Suprapubic skin (tissue), 4 donors: ENCODE measurements around the gene FLNB. TPM values are rescaled to one million over a fixed set of nuclear protein-coding genes. Genes with fewer than 3 reads are reported as not detected.
A peak's percentile ranks its signal among the peaks of the same experiment; 100 is the strongest.

ENCODE experiments used
- DNase-seq, 2 donors: peaks; one replicate each; pipeline ENCODE4 v3.0.0-alpha.2; 2019; ENCODE audit warnings: low spot score in 2 of 2
- H3K27ac ChIP-seq: fragments of 200-600 bp; sonication (generic); one replicate; pipeline ENCODE4 v1.5.1; 2019
- H3K27me3 ChIP-seq: fragments of 200-600 bp; sonication (generic); one replicate; pipeline ENCODE4 v1.5.1; 2019
- H3K36me3 ChIP-seq: fragments of 200-600 bp; sonication (generic); one replicate; pipeline ENCODE4 v1.5.1; 2019
- H3K4me1 ChIP-seq: fragments of 200-600 bp; sonication (generic); one replicate; pipeline ENCODE4 v1.5.1; 2019
- H3K4me3 ChIP-seq: fragments of 200-600 bp; sonication (generic); one replicate; pipeline ENCODE4 v1.5.1; 2019; ENCODE audit warnings: mild to moderate bottlenecking
- H3K9me3 ChIP-seq: fragments of 200-600 bp; sonication (generic); one replicate; pipeline ENCODE4 v1.5.1; 2019
- EP300 ChIP-seq: sonication (generic); formaldehyde crosslinking; IDR thresholded peaks from one replicate; pipeline ENCODE4 v1.6.1; 2017; ENCODE audit warnings: antibody characterized with exemption
- POLR2A ChIP-seq, 2 donors: fragments of 450-650 bp; IDR thresholded peaks; one replicate each; pipeline ENCODE4 v1.6.1; 2017; ENCODE audit warnings: antibody characterized with exemption in 2 of 2, mild to moderate bottlenecking in 2 of 2, moderate library complexity in 2 of 2
- POLR2AphosphoS5 ChIP-seq, 3 donors: sonication (generic); formaldehyde crosslinking; IDR thresholded peaks; one replicate each; pipeline ENCODE4 v1.6.1; 2017; ENCODE audit warnings: antibody characterized with exemption in 3 of 3
- WGBS: methylation state at CpG from one replicate; pipeline ENCODE4 v1.1.5; 2018; 5-methylcytosine and 5-hydroxymethylcytosine counted together
- total RNA-seq, 4 donors: library from RNA; depleted of rRNA; stranded (reverse); fragments of >200 nt; gene quantifications; one replicate each; pipeline ENCODE4 v1.1.0, GENCODE V29; 2016
- TF ChIP-seq, protein P1 (sequence below), 2 donors: fragments of 200-600 bp in 1 of 2; fragments of 450-650 bp in 1 of 2; sonication (generic) in 1 of 2; IDR thresholded peaks; one replicate each; pipeline ENCODE4 v1.5.1; 2016 to 2019; ENCODE audit warnings: antibody characterized with exemption in 2 of 2, mild to moderate bottlenecking in 1 of 2, moderate library complexity in 1 of 2

Gene FLNB
- total RNA-seq, 4 donors from 2014 or later = 143 to 186 (median 150) TPM

DNA sequence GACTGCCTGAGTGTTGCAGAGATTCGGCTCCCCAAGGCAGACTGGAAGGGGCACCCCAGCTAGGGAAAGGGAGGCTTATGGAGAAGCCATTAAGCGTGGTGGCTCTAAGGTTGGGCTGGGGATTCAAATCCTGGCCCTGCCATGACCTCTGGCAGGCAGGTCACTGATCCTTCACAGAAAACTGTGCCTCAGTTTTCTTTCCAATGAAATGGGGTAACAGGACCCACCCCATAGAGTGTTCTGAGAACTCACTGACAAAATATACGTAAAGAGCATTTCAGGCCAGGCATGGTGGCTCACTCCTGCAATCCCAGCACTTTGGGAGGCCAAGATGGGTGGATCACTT, 167.9 kb downstream of the FLNB start:
- no peak overlapping the region for H3K27ac ChIP-seq
- H3K27me3 ChIP-seq = no peaks in the 10 kb centered on the region
- no peak overlapping the region for H3K4me3 ChIP-seq
- H3K4me1 ChIP-seq = peaks cover 34% of the 10 kb centered on the region
- WGBS = 88% methylated on average over 3 of the region's 3 CpGs
- DNase-seq = no peak
- TF ChIP-seq, protein P1, sequence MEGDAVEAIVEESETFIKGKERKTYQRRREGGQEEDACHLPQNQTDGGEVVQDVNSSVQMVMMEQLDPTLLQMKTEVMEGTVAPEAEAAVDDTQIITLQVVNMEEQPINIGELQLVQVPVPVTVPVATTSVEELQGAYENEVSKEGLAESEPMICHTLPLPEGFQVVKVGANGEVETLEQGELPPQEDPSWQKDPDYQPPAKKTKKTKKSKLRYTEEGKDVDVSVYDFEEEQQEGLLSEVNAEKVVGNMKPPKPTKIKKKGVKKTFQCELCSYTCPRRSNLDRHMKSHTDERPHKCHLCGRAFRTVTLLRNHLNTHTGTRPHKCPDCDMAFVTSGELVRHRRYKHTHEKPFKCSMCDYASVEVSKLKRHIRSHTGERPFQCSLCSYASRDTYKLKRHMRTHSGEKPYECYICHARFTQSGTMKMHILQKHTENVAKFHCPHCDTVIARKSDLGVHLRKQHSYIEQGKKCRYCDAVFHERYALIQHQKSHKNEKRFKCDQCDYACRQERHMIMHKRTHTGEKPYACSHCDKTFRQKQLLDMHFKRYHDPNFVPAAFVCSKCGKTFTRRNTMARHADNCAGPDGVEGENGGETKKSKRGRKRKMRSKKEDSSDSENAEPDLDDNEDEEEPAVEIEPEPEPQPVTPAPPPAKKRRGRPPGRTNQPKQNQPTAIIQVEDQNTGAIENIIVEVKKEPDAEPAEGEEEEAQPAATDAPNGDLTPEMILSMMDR (IDR thresholded peaks at IDR 0.05) = no peak
- TF ChIP-seq EP300 (no peak), POLR2AphosphoS5 (IDR thresholded peaks at IDR 0.05) (no peak), POLR2A (IDR thresholded peaks at IDR 0.05) (no peak)
- no peaks in the 10 kb centered on the region for H3K9me3 ChIP-seq
- H3K36me3 ChIP-seq = peaks cover 10% of the 10 kb centered on the region

DNA sequence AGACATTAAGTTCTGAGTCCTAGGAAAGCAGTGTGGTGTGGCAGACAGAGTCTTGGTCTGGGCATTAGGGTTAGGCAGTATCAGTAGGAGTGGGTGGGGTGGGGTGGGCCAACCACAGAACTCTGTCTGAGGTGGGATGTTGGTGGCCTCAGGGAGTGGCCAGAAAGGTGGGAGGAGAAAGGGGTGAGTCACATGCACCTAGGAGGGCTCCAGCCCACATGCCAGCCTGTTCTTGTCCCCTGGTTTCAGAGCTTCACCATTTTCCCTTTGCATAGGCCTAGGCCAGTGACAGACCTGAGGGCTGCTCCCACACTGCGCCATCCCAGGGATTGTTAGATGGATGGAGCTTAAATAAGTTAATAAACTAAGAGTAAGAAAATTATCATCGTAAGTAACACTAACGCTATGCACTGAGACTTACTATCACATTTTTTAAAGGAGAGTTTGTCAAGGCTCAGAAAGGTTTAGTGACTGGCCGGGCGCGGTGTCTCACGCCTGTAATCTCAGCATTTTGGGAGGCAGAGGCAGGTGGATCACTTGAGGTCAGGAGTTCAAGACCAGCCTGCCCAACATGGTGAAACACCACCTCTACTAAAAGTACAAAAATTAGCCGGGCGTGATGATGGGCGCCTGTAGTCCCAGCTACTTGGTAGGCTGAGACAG, 168.7 kb downstream of the FLNB start:
- Histone ChIP-seq H3K27me3 (no peaks in the 10 kb centered on the region), H3K36me3 (peaks cover 2% of the 10 kb centered on the region), H3K4me1 (peaks cover 34% of the 10 kb centered on the region), H3K9me3 (no peaks in the 10 kb centered on the region), H3K4me3 (no peak overlapping the region), H3K27ac (no peak overlapping the region)
- no peak for DNase-seq
- no peak for TF ChIP-seq POLR2A (IDR thresholded peaks at IDR 0.05)
- TF ChIP-seq POLR2AphosphoS5 (IDR thresholded peaks at IDR 0.05) = no peak
- no peak for TF ChIP-seq EP300
- TF ChIP-seq, protein P1 (IDR thresholded peaks at IDR 0.05) = no peak
- WGBS = 92% methylated on average over 10 of the region's 10 CpGs

DNA sequence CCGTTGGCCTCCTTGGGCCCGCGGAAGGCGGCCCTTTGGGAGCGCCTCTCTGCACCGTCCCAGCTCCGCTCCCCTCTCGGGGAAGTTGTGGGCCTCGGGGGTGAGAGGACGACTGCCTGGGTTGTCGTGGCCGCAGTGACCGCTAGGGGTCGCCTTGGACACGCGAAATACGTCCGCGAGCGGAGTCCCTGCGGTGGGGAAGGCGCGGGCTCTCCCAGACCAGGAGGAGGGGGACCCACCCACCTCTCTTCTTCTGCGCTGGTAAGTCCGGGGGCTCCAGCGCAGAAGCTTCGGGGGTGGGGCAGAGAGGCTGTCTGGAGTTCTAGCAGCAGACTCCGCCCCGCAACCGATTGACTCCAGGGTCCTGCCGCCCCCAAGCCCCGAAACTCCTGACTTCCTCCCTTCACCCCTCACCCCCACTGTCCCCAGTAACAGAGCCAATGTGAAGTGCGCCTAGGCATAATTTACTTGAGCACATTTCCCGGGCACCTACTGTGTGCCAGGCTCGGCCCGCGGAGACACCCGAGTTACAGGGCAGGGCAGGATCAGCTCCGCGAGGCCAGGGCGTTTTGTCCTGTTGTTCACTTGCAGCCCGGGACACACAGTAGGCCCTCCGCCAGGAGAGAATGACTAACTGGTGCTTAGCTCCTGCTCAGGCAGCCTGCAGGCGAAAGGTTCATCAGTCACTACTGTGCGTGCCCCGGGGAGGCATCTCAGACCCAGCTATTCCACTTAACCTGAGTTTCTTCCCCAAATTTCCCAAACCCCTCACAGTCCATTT, 169.7 kb downstream of the FLNB start:
- no peaks in the 10 kb centered on the region for H3K9me3 ChIP-seq
- peak; percentile 94 to 95 for DNase-seq
- no peaks in the 10 kb centered on the region for H3K27me3 ChIP-seq
- TF ChIP-seq, protein P1 (IDR thresholded peaks at IDR 0.05) = peak; percentile 74 to 93
- TF ChIP-seq POLR2AphosphoS5 (IDR thresholded peaks at IDR 0.05) = no peak
- no peak for TF ChIP-seq POLR2A (IDR thresholded peaks at IDR 0.05)
- no peak for TF ChIP-seq EP300
- no peak overlapping the region for H3K27ac ChIP-seq
- H3K4me3 ChIP-seq = peak overlapping the region; percentile 52
- WGBS = 12% methylated on average over 34 of the region's 46 CpGs
- H3K4me1 ChIP-seq = peaks cover 34% of the 10 kb centered on the region
- no peaks in the 10 kb centered on the region for H3K36me3 ChIP-seq

DNA sequence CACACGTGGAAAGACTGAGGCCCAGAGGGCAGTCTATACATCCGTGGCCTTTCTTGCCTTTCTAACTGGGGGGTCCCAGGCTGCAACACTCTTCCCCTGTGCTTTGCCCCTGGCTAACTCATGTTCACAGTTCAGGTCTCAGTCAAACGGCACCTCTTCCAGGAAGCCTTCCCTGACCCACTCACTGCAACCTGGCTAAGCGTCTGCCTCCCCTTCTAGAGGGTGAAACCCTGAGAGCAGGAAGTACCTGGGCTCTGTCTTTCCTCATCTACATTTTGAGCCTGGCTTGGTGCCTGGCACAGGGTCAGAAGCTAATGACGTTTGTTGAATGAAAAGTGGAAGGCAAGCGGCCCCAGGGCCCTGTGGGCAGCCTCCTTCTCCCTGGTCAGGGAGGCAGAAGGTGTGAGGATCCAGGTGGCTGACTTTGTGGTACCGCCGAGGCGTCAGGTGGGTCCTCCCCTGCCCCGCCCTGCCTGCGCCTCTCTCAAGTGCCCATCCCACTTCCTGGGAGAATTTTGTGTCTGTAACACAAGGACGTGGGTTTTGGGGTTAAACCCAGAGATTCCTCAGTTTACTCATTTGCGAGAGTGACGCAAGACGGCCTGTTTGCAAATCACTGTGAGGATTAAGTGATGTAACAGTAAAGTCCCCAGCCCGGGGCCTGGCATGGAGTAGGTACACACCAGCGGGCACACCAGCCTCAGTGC, 170.5 kb downstream of the FLNB start:
- 71% methylated on average over 14 of the region's 17 CpGs for WGBS
- no peak overlapping the region for H3K4me3 ChIP-seq
- DNase-seq = no peak
- H3K36me3 ChIP-seq = no peaks in the 10 kb centered on the region
- no peaks in the 10 kb centered on the region for H3K9me3 ChIP-seq
- no peaks in the 10 kb centered on the region for H3K27me3 ChIP-seq
- no peak for TF ChIP-seq EP300
- no peak for TF ChIP-seq POLR2A (IDR thresholded peaks at IDR 0.05)
- no peak for TF ChIP-seq POLR2AphosphoS5 (IDR thresholded peaks at IDR 0.05)
- TF ChIP-seq, protein P1 (IDR thresholded peaks at IDR 0.05) = no peak
- peaks cover 34% of the 10 kb centered on the region for H3K4me1 ChIP-seq
- no peak overlapping the region for H3K27ac ChIP-seq
